Endothelial cell of umbilical vein (primary cell): ENCODE results near the gene H1-8.

Source experiments
- JUN ChIP-seq: IDR thresholded peaks from 2 replicates; pipeline ENCODE4 v1.6.1; 2011; ENCODE audit warnings: borderline replicate concordance, low read depth; ENCODE audit not compliant: insufficient read length, insufficient read depth
- POLR2A ChIP-seq: IDR thresholded peaks from 2 replicates; pipeline ENCODE4 v1.6.1; 2012; ENCODE audit warnings: low read depth, mild to moderate bottlenecking, control low read depth, low read length
- TF ChIP-seq, protein P1 (sequence below), 2 donors: IDR thresholded peaks; 1 replicate in 1 of 2; 2 replicates in 1 of 2; pipeline ENCODE4 v1.5.1; 2011; ENCODE audit warnings: low read length in 2 of 2, mild to moderate bottlenecking in 2 of 2, moderate library complexity in 2 of 2, control low read depth in 1 of 2, inconsistent platforms in 1 of 2, low read depth in 1 of 2; ENCODE audit not compliant: insufficient read depth in 1 of 2; ENCODE audit errors: extremely low read depth in 1 of 2

DNA sequence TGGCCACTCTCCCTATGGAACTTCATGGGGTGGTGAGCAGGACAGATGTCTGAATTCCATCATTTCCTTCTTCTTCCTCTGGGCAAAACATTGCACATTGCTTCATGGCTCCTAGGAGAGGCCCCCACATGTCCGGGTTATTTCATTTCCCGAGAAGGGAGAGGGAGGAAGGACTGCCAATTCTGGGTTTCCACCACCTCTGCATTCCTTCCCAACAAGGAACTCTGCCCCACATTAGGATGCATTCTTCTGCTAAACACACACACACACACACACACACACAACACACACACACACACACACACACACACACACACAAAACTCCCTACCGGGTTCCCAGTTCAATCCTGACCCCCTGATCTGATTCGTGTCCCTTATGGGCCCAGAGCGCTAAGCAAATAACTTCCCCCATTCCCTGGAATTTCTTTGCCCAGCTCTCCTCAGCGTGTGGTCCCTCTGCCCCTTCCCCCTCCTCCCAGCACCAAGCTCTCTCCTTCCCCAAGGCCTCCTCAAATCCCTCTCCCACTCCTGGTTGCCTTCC, 12.7 kb upstream of the H1-8 start:
- TF ChIP-seq, protein P1, sequence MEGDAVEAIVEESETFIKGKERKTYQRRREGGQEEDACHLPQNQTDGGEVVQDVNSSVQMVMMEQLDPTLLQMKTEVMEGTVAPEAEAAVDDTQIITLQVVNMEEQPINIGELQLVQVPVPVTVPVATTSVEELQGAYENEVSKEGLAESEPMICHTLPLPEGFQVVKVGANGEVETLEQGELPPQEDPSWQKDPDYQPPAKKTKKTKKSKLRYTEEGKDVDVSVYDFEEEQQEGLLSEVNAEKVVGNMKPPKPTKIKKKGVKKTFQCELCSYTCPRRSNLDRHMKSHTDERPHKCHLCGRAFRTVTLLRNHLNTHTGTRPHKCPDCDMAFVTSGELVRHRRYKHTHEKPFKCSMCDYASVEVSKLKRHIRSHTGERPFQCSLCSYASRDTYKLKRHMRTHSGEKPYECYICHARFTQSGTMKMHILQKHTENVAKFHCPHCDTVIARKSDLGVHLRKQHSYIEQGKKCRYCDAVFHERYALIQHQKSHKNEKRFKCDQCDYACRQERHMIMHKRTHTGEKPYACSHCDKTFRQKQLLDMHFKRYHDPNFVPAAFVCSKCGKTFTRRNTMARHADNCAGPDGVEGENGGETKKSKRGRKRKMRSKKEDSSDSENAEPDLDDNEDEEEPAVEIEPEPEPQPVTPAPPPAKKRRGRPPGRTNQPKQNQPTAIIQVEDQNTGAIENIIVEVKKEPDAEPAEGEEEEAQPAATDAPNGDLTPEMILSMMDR (IDR thresholded peaks at IDR 0.05; ENCODE audit: extremely low read depth in 1 of 2, insufficient read depth in 1 of 2, low read depth in 1 of 2, low read length in 2 of 2), result no peak
- TF ChIP-seq POLR2A, result no peak
- no peak for TF ChIP-seq JUN
